ACHN (cell line): ENCODE measurements around the gene CCM2.
A peak's percentile ranks its signal among the peaks of the same experiment; 100 is the strongest.
"Not testable (repeated sequence)": the region's sequence is repeated elsewhere in the genome, so short reads cannot be mapped to it uniquely, and the experiment has no call there.

ENCODE experiments used
- DNase-seq: peaks from one replicate; pipeline ENCODE4 v3.0.0-alpha.2; 2015
- in situ Hi-C: cut with HindIII; loops from 2 replicates; pipeline ENCODE4 v1.10.0; 2017; ENCODE audit warnings: low sequenced_read_pairs, low pct_ligation_motif_present, low pct_unique_long_range_greater_than_20kb

The CCM2 gene

GRCh38 chr7:44992004-44992795, 7.8 kb upstream of the CCM2 start:
- in situ Hi-C loops, DNase-seq: not testable (repeated sequence)

GRCh38 chr7:44994877-44995554, 5.0 kb upstream of the CCM2 start:
- DNase-seq: no peak
- in situ Hi-C loops: no loop called here

- in situ Hi-C loops: no loop called here
- no peak for DNase-seq
Observed at GRCh38 chr7:44995555-44996493, 4.2 kb upstream of the CCM2 start.

- in situ Hi-C loops: no loop called here
Observed at GRCh38 chr7:44998153-44998871, 1.7 kb upstream of the CCM2 start.

GRCh38 chr7:44999245-45000092, 532 bp upstream of the CCM2 start:
- in situ Hi-C loops: no loop called here
- DNase-seq: peak; percentile 100

More at GRCh38 chr7:44998153-44998871, 1.7 kb upstream of the CCM2 start:
- no peak for DNase-seq

- in situ Hi-C loops: no loop called here
- DNase-seq: peak; percentile 46
Observed at GRCh38 chr7:45001138-45001694, 1.2 kb downstream of the CCM2 start.

- in situ Hi-C loops: no loop called here
- DNase-seq: no peak
Observed at GRCh38 chr7:45001826-45002225, 1.8 kb downstream of the CCM2 start.

GRCh38 chr7:45003789-45004188, 3.8 kb downstream of the CCM2 start:
- in situ Hi-C loops: no loop called here
- no peak for DNase-seq

GRCh38 chr7:45007106-45007505, 7.1 kb downstream of the CCM2 start:
- DNase-seq: no peak
- in situ Hi-C loops: no loop called here

- in situ Hi-C loops: no loop called here
- DNase-seq: no peak
Observed at GRCh38 chr7:45007571-45008328, 7.7 kb downstream of the CCM2 start.

- no peak for DNase-seq
Observed at GRCh38 chr7:45013465-45013967, 13.5 kb downstream of the CCM2 start.

GRCh38 chr7:45015313-45015712, 15.3 kb downstream of the CCM2 start:
- in situ Hi-C loops: no loop called here
- DNase-seq: no peak

More at GRCh38 chr7:45013465-45013967, 13.5 kb downstream of the CCM2 start:
- in situ Hi-C loops: no loop called here

GRCh38 chr7:45017253-45017652, 17.3 kb downstream of the CCM2 start:
- in situ Hi-C loops: no loop called here
- no peak for DNase-seq

- in situ Hi-C loops: no loop called here
- no peak for DNase-seq
Observed at GRCh38 chr7:45020915-45021314, 20.9 kb downstream of the CCM2 start.

- peak; percentile 79 for DNase-seq
- in situ Hi-C loops: no loop called here
Observed at GRCh38 chr7:45021604-45022296, 21.7 kb downstream of the CCM2 start.
